ENCODE data around the gene NACC1.

DNA sequence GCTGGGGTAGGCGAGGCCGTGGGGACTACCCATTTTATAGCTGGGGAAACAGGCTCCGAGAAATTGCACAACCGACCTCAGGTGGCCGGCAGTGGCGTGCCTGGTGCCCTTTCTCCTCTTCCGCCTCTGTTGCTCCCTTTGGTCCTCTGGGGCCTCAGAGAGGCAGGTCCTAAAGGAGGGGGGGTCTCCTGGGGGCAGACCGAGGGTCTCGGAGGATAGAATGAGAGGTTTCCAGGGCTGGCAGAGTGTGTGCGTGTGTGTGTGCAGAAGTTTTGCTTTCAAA, 20.8 kb downstream of the NACC1 start:
- TF ChIP-seq, protein P1, sequence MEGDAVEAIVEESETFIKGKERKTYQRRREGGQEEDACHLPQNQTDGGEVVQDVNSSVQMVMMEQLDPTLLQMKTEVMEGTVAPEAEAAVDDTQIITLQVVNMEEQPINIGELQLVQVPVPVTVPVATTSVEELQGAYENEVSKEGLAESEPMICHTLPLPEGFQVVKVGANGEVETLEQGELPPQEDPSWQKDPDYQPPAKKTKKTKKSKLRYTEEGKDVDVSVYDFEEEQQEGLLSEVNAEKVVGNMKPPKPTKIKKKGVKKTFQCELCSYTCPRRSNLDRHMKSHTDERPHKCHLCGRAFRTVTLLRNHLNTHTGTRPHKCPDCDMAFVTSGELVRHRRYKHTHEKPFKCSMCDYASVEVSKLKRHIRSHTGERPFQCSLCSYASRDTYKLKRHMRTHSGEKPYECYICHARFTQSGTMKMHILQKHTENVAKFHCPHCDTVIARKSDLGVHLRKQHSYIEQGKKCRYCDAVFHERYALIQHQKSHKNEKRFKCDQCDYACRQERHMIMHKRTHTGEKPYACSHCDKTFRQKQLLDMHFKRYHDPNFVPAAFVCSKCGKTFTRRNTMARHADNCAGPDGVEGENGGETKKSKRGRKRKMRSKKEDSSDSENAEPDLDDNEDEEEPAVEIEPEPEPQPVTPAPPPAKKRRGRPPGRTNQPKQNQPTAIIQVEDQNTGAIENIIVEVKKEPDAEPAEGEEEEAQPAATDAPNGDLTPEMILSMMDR (IDR thresholded peaks at IDR 0.05; ENCODE audit: poor library complexity), result no peak
- TF ChIP-seq EZH2 (IDR thresholded peaks at IDR 0.05; ENCODE audit: borderline replicate concordance) (no peak), EZH2phosphoT487 (IDR thresholded peaks at IDR 0.05; ENCODE audit: low read depth, severe bottlenecking, unreplicated experiment) (no peak)

Measured in hepatocyte (in vitro differentiated cells).